NCI-H2227 treated with DMSO at 0.1 percent for 48 hours (cell line): Measurements from ENCODE around the gene XXYLT1.

Experiments
- DNase-seq: peaks from one replicate; lab custom pipeline; 2025; lab: John Stamatoyannopoulos, UW

XXYLT1 gene

GRCh38 chr3:195129644-195130492 lies 141.1 kb downstream of the XXYLT1 start:
- DNase-seq: no peak

GRCh38 chr3:195129072-195129643 lies 141.8 kb downstream of the XXYLT1 start:
- DNase-seq: no peak

GRCh38 chr3:195128255-195129071 lies 142.5 kb downstream of the XXYLT1 start:
- DNase-seq: no peak

GRCh38 chr3:195126056-195126605 lies 144.8 kb downstream of the XXYLT1 start:
- no peak for DNase-seq

- DNase-seq: no peak
These were observed 145.3 kb downstream of the XXYLT1 start for GRCh38 chr3:195125646-195126045.

- DNase-seq: no peak
These were observed 146.5 kb downstream of the XXYLT1 start for GRCh38 chr3:195124378-195124992.

GRCh38 chr3:195123281-195123691 lies 147.7 kb downstream of the XXYLT1 start:
- DNase-seq: peak; percentile 12

GRCh38 chr3:195122261-195122660 lies 148.7 kb downstream of the XXYLT1 start:
- DNase-seq: no peak

GRCh38 chr3:195120267-195120601 lies 150.7 kb downstream of the XXYLT1 start:
- no peak for DNase-seq

- DNase-seq: peak; percentile 34
These were observed 151.3 kb downstream of the XXYLT1 start for GRCh38 chr3:195119461-195120266.

GRCh38 chr3:195118671-195119070 lies 152.3 kb downstream of the XXYLT1 start:
- no peak for DNase-seq

GRCh38 chr3:195117978-195118581 lies 152.9 kb downstream of the XXYLT1 start:
- no peak for DNase-seq

- no peak for DNase-seq
These were observed 154.4 kb downstream of the XXYLT1 start for GRCh38 chr3:195116407-195117185.

- DNase-seq: no peak
These were observed 155.2 kb downstream of the XXYLT1 start for GRCh38 chr3:195115600-195116406.

- no peak for DNase-seq
These were observed 156.0 kb downstream of the XXYLT1 start for GRCh38 chr3:195114786-195115599.

GRCh38 chr3:195113536-195114425 lies 157.2 kb downstream of the XXYLT1 start:
- DNase-seq: no peak

GRCh38 chr3:195113048-195113447 lies 157.9 kb downstream of the XXYLT1 start:
- no peak for DNase-seq
